ENCODE results near the gene ADAMTSL1.

ADAMTSL1 gene

GRCh38 chr9:18626046-18626698 lies 152.2 kb downstream of the ADAMTSL1 start:
- DNase-seq (ENCODE audit: insufficient read length, low spot score) = no peak
- TF ChIP-seq POLR2A (IDR thresholded peaks at IDR 0.05; ENCODE audit: low read depth, low read length) = no peak
- FAIRE-seq = no peak

DNA sequence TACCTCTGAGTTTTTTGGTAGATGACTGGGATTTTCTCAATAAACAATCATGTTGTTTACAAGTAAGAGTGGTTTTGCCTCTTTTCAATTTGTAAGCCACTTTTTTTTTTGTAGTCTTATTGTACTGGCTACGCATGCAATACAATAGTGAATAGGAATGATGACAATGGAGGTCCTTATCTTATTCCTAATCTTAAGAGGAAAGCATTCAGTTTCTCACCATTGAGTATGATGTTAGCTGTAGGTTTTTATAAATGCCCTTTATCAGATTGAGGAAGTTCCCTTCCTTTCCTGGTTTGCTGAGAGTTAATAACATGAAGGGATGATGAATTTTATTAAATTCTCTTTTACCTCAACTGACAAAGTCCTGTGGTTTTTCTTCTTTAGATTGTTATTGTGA lies 155.2 kb downstream of the ADAMTSL1 start:
- no peak for DNase-seq (ENCODE audit: insufficient read length, low spot score)
- no peak for TF ChIP-seq POLR2A (IDR thresholded peaks at IDR 0.05; ENCODE audit: low read depth, low read length)
- peak; percentile 68 for FAIRE-seq

GRCh38 chr9:18632632-18633403 lies 158.9 kb downstream of the ADAMTSL1 start:
- FAIRE-seq = peak; percentile 99
- no peak for TF ChIP-seq POLR2A (IDR thresholded peaks at IDR 0.05; ENCODE audit: low read depth, low read length)
- peak; percentile 47 for DNase-seq (ENCODE audit: insufficient read length, low spot score)

DNA sequence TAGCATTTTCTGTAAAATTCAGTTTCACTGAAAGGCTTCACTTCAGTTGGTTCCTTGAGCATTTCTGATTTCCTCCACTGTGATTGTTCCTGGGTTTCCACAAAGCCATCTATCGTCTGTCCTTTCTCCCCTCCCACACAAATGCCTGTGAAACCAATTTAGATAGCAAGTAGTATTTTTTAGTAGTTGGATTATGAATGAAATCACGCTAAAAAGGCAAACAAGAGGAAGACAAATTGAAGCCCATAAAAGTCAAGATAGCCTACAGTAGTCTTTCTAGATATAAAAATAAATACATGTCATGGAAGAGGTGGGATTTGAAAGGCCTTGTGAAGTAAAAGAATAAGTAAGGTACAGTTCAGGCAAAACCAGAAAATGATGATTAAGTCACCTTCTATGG lies 162.8 kb downstream of the ADAMTSL1 start:
- no peak for FAIRE-seq
- no peak for TF ChIP-seq POLR2A (IDR thresholded peaks at IDR 0.05; ENCODE audit: low read depth, low read length)
- DNase-seq (ENCODE audit: insufficient read length, low spot score) = no peak

GRCh38 chr9:18638371-18639249 lies 164.7 kb downstream of the ADAMTSL1 start:
- DNase-seq (ENCODE audit: insufficient read length, low spot score) = no peak
- TF ChIP-seq POLR2A (IDR thresholded peaks at IDR 0.05; ENCODE audit: low read depth, low read length) = no peak
- no peak for FAIRE-seq

DNA sequence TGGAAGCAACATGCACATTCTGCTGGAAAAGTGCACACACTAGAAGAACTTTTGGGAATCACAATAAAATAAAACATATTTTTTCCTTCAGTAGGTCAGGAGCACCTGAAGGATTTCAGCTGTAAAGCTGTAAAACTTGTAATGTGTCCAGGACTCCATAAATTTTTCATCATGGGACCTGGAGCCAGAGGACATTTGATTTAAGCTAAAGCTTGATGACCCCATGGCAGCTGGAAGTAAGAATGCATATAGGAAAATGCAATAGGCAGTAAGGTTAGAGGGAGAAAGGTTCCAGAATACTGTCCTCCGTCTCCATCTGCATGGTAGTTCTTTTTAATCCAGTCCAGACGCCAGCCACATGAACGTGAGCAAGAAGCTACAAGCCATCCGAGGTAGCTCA lies 166.0 kb downstream of the ADAMTSL1 start:
- no peak for TF ChIP-seq POLR2A (IDR thresholded peaks at IDR 0.05; ENCODE audit: low read depth, low read length)
- FAIRE-seq (no peak), DNase-seq (ENCODE audit: insufficient read length, low spot score) (no peak)

DNA sequence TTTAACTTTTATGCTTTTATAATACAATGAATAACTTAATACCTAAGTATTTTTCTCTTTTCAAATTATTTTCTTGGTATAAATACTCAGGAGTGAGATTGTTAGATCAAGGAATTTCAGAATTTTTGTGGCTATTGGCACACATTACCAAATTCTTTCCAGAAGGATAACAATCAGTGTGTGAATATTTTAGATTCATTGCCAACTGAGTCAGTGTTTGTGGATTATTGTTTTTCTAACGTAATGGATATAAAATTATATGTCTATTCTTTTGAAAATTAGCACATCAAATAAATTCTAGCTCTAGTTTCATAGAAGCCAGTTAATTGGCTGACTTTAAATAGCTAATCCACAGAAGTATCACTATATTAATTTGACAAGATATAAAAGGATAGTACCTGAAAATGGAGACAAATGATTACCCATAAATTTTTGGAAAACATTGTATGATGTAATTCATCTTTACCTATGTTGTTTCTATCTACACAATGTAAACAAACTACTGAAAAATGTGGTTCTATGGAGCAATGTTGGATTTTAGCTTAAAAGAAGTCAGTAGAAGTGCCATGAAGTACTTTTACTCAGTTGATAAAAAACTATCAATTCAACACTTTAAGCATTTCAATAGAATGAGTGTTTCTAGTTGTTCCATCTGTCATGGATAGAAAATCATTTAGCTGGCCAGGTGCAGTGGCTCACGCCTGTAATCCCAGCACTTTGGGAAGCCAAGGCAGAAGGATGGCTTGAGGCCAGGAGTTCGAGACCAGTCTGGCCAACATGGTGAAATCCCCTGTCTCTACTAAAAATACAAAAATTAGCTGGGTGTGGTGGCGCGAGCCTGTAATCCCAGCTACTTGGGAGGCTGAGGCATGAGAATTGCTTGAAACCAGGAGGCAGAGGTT lies 185.1 kb downstream of the ADAMTSL1 start:
- DNase-seq (ENCODE audit: insufficient read length, low spot score) (no peak), FAIRE-seq (peak; percentile 48)
- TF ChIP-seq POLR2A (IDR thresholded peaks at IDR 0.05; ENCODE audit: low read depth, low read length) = no peak

GRCh38 chr9:18660001-18660400 lies 186.0 kb downstream of the ADAMTSL1 start:
- no peak for TF ChIP-seq POLR2A (IDR thresholded peaks at IDR 0.05; ENCODE audit: low read depth, low read length)
- peak; percentile 67 for FAIRE-seq
- DNase-seq (ENCODE audit: insufficient read length, low spot score) = no peak

DNA sequence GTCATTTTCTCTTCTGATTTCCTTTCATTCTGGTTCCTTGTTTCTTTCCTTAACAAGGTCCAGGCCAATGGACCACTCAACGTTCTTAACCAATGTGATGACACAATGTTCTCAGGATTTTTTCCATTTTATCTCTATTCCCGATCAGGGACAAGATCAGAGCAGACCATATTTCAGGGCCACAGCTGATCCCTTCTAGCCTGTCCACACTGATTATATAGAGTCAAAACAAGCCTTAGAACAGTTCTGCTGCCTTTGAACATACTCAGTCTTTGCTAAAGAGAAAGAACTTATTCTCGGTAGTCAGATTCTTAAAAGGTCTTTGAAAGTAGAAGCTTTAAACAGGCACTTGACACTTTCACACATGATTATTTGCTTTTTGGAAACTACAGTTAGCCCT lies 188.4 kb downstream of the ADAMTSL1 start:
- TF ChIP-seq POLR2A (IDR thresholded peaks at IDR 0.05; ENCODE audit: low read depth, low read length) = no peak
- FAIRE-seq (peak; percentile 36), DNase-seq (ENCODE audit: insufficient read length, low spot score) (no peak)

DNA sequence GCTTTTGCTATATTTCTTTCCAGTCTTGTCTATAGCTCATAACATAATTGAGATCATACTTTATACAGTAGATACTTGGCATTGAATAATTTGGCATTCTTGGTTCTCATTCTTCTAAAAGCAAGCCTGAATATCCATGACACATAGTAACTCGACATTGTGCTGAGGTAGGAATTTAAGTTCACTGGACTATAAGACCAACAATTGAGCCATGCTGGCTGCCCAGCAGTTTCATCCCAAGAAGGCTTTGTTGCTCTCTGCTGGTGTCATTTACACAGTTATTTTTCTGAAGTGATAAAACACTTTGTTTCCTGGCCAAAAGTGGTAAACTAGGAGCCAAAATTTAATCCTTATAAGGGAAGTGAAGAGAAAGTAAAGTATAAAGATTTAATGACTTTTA lies 192.0 kb downstream of the ADAMTSL1 start:
- peak; percentile 58 for FAIRE-seq
- no peak for TF ChIP-seq POLR2A (IDR thresholded peaks at IDR 0.05; ENCODE audit: low read depth, low read length)
- DNase-seq (ENCODE audit: insufficient read length, low spot score) = no peak

- FAIRE-seq (no peak), DNase-seq (ENCODE audit: insufficient read length, low spot score) (no peak)
- no peak for TF ChIP-seq POLR2A (IDR thresholded peaks at IDR 0.05; ENCODE audit: low read depth, low read length)
Measured at GRCh38 chr9:18666348-18666747, 192.4 kb downstream of the ADAMTSL1 start.

DNA sequence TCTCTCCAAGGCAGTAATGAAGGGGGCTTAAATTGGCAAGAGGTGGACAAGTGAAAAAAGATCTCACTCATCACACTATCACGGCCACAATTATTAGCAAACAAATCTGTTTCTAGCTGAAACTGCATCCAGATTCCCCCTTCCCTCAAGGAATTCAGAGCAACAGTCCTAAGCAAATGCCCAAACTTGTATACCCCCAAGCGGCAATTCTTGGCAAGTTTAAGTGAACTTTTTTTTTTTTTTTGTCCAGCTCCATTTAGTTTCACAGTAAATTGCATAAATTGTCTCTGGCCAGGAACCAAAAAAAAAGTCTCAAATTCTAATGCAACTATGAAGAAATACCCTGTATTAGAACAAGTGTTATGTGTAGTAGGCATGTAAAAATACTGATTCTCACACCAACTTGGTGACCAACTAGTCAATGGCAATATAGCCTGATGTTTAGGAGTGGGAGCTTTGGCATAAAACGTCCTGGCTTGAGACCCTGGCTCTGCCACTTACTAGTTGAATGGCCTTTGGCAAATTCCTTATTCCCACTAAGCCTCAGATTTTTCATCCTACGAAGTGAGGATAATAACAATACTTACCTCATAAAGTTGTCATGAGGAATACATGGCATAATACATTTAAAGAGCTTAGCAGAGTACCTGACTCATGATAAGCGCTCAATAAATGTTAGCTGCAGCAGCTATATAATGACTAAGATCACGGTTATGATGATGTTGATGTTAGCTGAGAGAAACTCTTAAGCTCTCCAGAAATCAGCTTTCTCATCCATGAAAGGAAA lies 193.2 kb downstream of the ADAMTSL1 start:
- no peak for DNase-seq (ENCODE audit: insufficient read length, low spot score)
- FAIRE-seq = peak; percentile 30
- TF ChIP-seq POLR2A (IDR thresholded peaks at IDR 0.05; ENCODE audit: low read depth, low read length) = no peak

Data from H54 (cell line).